ENCODE measurements around the gene XAGE5. TPM values are rescaled to one million over a fixed set of nuclear protein-coding genes. Genes with fewer than 3 reads are reported as not detected.

XAGE5 gene
- total RNA-seq, 3 donors from 2014 or later (not counting 1 experiment from before 2014, with no cell fraction given), result not detected

GRCh38 chrX:52865343-52865998, 54.4 kb downstream of the XAGE5 start:
- TF ChIP-seq, protein P1, sequence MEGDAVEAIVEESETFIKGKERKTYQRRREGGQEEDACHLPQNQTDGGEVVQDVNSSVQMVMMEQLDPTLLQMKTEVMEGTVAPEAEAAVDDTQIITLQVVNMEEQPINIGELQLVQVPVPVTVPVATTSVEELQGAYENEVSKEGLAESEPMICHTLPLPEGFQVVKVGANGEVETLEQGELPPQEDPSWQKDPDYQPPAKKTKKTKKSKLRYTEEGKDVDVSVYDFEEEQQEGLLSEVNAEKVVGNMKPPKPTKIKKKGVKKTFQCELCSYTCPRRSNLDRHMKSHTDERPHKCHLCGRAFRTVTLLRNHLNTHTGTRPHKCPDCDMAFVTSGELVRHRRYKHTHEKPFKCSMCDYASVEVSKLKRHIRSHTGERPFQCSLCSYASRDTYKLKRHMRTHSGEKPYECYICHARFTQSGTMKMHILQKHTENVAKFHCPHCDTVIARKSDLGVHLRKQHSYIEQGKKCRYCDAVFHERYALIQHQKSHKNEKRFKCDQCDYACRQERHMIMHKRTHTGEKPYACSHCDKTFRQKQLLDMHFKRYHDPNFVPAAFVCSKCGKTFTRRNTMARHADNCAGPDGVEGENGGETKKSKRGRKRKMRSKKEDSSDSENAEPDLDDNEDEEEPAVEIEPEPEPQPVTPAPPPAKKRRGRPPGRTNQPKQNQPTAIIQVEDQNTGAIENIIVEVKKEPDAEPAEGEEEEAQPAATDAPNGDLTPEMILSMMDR (IDR thresholded peaks at IDR 0.05), result no peak
- Histone ChIP-seq H3K27me3 (ENCODE audit: control insufficient read depth, insufficient read depth, low read length) (no peaks in the 10 kb centered on the region), H3K4me1 (ENCODE audit: control insufficient read depth, insufficient read depth, low read length) (no peaks in the 10 kb centered on the region), H3K27ac (ENCODE audit: low read length) (no peak overlapping the region), H3K9me3 (ENCODE audit: control insufficient read depth, insufficient read depth, low read length) (no peaks in the 10 kb centered on the region), H3K4me3 (ENCODE audit: low read length) (no peak overlapping the region), H3K36me3 (ENCODE audit: control insufficient read depth, insufficient read depth, low read length) (no peaks in the 10 kb centered on the region)
- ATAC-seq, result no peak
- no peaks in the 10 kb centered on the region for H3K9me3 Mint-ChIP-seq
- no CpG with 5 or more reads among the region's 6 CpGs for WGBS (ENCODE audit: insufficient coverage)
- no peaks in the 10 kb centered on the region for H3K36me3 Mint-ChIP-seq
- no peak for DNase-seq
- H3K27me3 Mint-ChIP-seq (ENCODE audit: low read depth in 2 of 2), result peaks cover 3 to 52% of the 10 kb centered on the region in 2 donors
- H3K27ac Mint-ChIP-seq, result no peak overlapping the region
- no peaks in the 10 kb centered on the region for H3K4me1 Mint-ChIP-seq
- no peak overlapping the region for H3K4me3 Mint-ChIP-seq
- intact Hi-C loops (cut with micrococcal nuclease), result no loop called here

Other genes starting within 250 kb of the XAGE5 start
- gene SSX7, start 156.4 kb upstream of the XAGE5 start, total RNA-seq, result not detected
- gene SSX2, start 104.1 kb upstream of the XAGE5 start, total RNA-seq, result not detected
- gene SSX2B, start 60.0 kb upstream of the XAGE5 start, total RNA-seq, result not detected
- not detected for gene SPANXN5, start 13.9 kb upstream of the XAGE5 start, total RNA-seq
- gene XAGE3, start 56.8 kb downstream of the XAGE5 start, total RNA-seq, result not detected
- 10 to 100 TPM; 11.2 to 14.3 (median 13.8) TPM for gene FAM156B, start 86.0 kb downstream of the XAGE5 start, total RNA-seq
- gene FAM156A, start 147.2 kb downstream of the XAGE5 start, total RNA-seq, result 10 to 100 TPM; 16.2 to 19.2 (median 18.7) TPM
- under 1 TPM in 1 of 3 donors, not detected in 2; 0.48 TPM for gene GPR173, start 237.5 kb downstream of the XAGE5 start, total RNA-seq

Measured in natural killer cell (primary cell).